ENCODE measurements around the gene ANKRD27. TPM values are rescaled to one million over a fixed set of nuclear protein-coding genes. Genes with fewer than 3 reads are reported as not detected.
A peak's percentile ranks its signal among the peaks of the same experiment; 100 is the strongest.
"Not testable (repeated sequence)": the region's sequence is repeated elsewhere in the genome, so short reads cannot be mapped to it uniquely, and the experiment has no call there.

Gene ANKRD27
- total RNA-seq, 4 donors from 2014 or later, result 19.5 to 29.2 (median 21.5) TPM

DNA sequence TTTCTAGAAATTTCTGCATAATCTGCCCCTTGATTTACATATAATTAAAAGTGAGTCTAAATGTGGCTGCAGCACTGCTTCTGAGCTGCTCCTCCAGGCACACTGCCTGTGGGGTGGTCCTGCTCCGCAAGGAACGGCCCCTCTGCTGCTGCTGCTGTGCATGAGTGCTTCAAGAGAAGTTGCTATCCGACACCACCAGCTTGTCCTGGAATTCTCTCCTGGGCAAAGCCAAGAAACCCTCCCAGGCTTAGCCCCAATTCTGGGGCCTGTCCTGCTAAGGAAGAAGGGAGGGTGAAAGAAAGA lies 101.5 kb downstream of the ANKRD27 start:
- Histone ChIP-seq H3K27me3 (peaks cover 0 to 25% (median 0%) of the 10 kb centered on the region in 4 donors), H3K36me3 (no peaks in the 10 kb centered on the region), H3K4me3 (no peak overlapping the region), H3K4me1 (peaks cover 0 to 6% (median 0%) of the 10 kb centered on the region in 3 donors), H3K27ac (no peak overlapping the region), H3K9me3 (no peaks in the 10 kb centered on the region)
- 100% methylated on average over 1 of the region's 3 CpGs; no CpG with 5 or more reads in 1 of the 2 donors for WGBS, 2 donors
- intact Hi-C loops (cut with DNase I), result no loop called here
- no peak for DNase-seq
- no peak for TF ChIP-seq POLR2A (IDR thresholded peaks at IDR 0.05)
- TF ChIP-seq, protein P1, sequence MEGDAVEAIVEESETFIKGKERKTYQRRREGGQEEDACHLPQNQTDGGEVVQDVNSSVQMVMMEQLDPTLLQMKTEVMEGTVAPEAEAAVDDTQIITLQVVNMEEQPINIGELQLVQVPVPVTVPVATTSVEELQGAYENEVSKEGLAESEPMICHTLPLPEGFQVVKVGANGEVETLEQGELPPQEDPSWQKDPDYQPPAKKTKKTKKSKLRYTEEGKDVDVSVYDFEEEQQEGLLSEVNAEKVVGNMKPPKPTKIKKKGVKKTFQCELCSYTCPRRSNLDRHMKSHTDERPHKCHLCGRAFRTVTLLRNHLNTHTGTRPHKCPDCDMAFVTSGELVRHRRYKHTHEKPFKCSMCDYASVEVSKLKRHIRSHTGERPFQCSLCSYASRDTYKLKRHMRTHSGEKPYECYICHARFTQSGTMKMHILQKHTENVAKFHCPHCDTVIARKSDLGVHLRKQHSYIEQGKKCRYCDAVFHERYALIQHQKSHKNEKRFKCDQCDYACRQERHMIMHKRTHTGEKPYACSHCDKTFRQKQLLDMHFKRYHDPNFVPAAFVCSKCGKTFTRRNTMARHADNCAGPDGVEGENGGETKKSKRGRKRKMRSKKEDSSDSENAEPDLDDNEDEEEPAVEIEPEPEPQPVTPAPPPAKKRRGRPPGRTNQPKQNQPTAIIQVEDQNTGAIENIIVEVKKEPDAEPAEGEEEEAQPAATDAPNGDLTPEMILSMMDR (IDR thresholded peaks at IDR 0.05), result no peak

DNA sequence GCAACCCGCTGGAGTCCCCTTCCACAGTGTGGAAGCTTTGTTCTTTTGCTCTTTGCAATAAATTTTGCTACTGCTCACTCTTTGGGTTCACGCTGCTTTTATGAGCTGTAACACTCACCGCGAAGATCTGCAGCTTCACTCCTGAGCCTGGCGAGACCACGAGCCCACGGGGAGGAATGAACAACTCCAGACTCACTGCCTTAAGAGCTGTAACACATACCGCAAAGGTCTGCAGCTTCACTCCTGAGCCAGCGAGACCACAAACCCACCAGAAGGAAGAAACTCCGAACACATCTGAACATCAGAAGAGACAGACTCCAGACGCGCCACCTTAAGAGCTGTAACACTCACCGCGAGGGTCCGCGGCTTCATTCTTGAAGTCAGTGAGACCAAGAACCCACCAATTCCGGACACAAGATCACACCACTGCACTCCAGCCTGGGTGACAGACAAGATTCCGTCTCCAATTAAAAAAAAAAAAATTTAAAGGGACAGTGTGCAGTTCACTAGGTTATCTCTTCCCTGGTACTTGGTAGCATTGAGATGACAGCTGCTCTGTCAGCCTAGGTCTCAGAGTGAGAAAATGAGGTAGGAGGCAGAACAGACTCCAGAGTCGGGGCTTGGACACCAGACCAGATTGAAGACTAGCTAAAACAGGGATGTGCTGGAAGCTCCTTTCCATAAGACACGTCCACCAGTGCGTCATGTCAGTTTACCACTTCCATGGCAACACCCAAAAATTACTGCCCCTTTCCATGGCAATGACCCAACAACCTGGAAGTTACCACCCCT lies 102.1 kb downstream of the ANKRD27 start:
- peaks cover 0 to 28% (median 0%) of the 10 kb centered on the region in 4 donors for H3K27me3 ChIP-seq
- H3K36me3 ChIP-seq; H3K27ac ChIP-seq; intact Hi-C loops (cut with DNase I); H3K4me3 ChIP-seq; H3K4me1 ChIP-seq; DNase-seq; H3K9me3 ChIP-seq: not testable (repeated sequence)
- WGBS, 2 donors, result 73 to 75% methylated on average over 10 to 14 of the region's 21 CpGs

DNA sequence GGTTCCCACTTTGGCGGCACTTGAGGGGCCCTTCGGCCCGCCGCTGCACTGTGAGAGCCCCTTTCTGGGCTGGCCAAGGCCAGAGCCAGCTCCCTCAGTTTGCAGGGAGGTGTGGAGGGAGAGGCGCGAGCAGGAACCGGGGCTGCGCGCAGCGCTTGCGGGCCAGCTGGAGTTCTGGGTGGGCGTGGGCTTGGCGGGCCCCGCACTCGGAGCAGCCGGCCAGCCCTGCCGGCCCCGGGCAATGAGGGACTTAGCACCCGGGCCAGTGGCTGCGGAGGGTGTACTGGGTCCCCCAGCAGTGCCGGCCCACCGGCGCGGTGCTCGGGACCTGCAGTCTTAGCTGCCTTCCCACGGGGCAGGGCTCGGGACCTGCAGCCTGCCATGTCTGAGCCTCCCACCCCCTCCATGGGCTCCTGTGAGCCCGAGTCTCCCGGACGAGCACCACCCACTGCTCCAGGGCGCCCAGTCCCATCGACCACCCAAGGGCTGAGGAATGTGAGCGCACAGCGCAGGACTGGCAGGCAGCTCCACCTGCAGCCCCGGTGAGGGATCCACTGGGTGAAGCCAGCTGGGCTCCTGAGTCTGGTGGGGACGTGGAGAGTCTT lies 103.4 kb downstream of the ANKRD27 start:
- H3K4me1 ChIP-seq; DNase-seq; H3K9me3 ChIP-seq; H3K36me3 ChIP-seq; intact Hi-C loops (cut with DNase I); H3K27ac ChIP-seq; H3K4me3 ChIP-seq: not testable (repeated sequence)
- H3K27me3 ChIP-seq, result peaks cover 0 to 28% (median 0%) of the 10 kb centered on the region in 4 donors
- no CpG with 5 or more reads among the region's 36 CpGs for WGBS, 2 donors

DNA sequence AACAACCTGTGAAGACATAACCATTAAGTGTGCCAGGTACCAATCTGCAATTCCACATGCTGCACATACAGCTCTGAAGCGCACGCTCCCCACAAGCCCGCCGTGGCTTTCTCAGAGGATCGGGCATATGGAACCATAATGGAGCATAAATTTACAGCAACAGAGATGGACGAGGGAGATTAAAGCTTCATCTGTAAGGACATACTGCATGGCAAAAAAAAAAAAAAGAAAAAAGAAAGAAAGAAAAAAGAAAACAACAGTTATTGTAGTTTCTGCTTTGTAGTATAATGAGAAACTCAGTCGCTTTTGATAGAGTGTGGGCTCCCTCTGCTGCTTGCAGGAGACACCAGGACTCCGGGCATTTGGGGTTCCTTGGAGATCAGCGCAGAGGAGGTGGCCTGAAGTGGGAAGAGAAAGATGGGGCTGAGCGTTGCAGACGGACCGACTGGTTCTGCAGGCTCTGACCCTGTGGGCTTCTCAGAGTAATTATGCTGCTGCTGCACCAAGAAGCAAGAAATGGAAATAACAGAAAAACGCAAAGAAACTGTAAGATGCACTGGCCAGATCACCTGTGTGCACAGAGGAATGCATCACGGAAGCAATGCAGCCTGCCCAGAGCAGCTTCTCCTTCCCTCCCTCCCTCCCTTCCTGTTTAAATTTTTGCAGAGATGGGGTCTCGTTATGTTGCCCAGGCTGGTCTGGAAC lies 104.7 kb downstream of the ANKRD27 start:
- no peaks in the 10 kb centered on the region for H3K36me3 ChIP-seq
- no peak overlapping the region for H3K27ac ChIP-seq
- intact Hi-C loops (cut with DNase I), result no loop called here
- 31 to 32% methylated on average over 15 of the region's 15 CpGs for WGBS, 2 donors
- TF ChIP-seq, protein P1 (IDR thresholded peaks at IDR 0.05), result peak; percentile 28 to 61 (median 46)
- no peak for TF ChIP-seq POLR2A (IDR thresholded peaks at IDR 0.05)
- H3K4me1 ChIP-seq, result peaks cover 0 to 6% (median 0%) of the 10 kb centered on the region in 3 donors
- H3K9me3 ChIP-seq, result no peaks in the 10 kb centered on the region
- no peak for DNase-seq
- no peak overlapping the region for H3K4me3 ChIP-seq
- H3K27me3 ChIP-seq, result peaks cover 0 to 28% (median 0%) of the 10 kb centered on the region in 4 donors

DNA sequence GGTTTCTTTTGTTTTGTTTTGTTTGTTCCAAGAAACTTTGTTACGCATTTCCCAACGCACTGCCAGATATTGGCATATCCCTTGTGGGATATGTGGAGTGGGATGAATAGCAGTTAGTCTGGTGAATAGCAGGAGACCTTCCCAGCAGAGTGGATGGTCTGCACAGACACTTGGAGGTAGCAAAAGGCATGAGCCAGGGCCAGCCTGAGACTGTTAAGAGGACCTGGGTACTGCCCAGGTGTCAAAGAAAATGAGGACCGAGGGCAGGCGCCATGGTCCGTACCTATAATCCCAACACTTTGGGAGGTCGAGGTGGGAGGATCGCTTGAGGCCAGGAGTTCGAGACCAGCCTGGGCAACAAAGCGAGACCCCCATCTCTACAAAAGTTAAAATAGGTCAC lies 107.5 kb downstream of the ANKRD27 start:
- Histone ChIP-seq H3K27ac (no peak overlapping the region), H3K36me3 (no peaks in the 10 kb centered on the region), H3K9me3 (no peaks in the 10 kb centered on the region), H3K4me1 (peaks cover 0 to 6% (median 0%) of the 10 kb centered on the region in 3 donors), H3K4me3 (no peak overlapping the region), H3K27me3 (peaks cover 0 to 28% (median 0%) of the 10 kb centered on the region in 4 donors)
- intact Hi-C loops (cut with DNase I), result no loop called here
- DNase-seq, result no peak
- whole genome bisulfite sequencing, 2 donors, result 88% methylated on average over 6 to 9 of the region's 9 CpGs
- no peak for TF ChIP-seq POLR2A (IDR thresholded peaks at IDR 0.05)
- TF ChIP-seq, protein P1 (IDR thresholded peaks at IDR 0.05), result no peak

Data from esophagus squamous epithelium (tissue), 5 donors.